H9 (cell line): ENCODE data around the gene TNFRSF19. TPM values are rescaled to one million over a fixed set of nuclear protein-coding genes. Genes with fewer than 3 reads are reported as not detected.
A peak's percentile ranks its signal among the peaks of the same experiment; 100 is the strongest.

Experiments
- DNase-seq: peaks from one replicate; pipeline ENCODE4 v3.0.0-alpha.2; 2017
- H2AFZ ChIP-seq: one replicate; pipeline ENCODE4 v1.6.1; 2013; ENCODE audit warnings: mild to moderate bottlenecking, low read length, control low read depth, moderate library complexity
- H2AK5ac ChIP-seq: 2 replicates; pipeline ENCODE4 v1.6.1; 2013; ENCODE audit warnings: low read length, control low read depth, mixed read lengths; ENCODE audit not compliant: insufficient read length
- H2BK120ac ChIP-seq: one replicate; pipeline ENCODE4 v1.6.1; 2013; ENCODE audit warnings: low read depth, mild to moderate bottlenecking, low read length, control low read depth, inconsistent platforms; ENCODE audit not compliant: poor library complexity, severe bottlenecking
- H2BK12ac ChIP-seq: 2 replicates; pipeline ENCODE4 v1.6.1; 2013; ENCODE audit warnings: low read length, control low read depth, mixed read lengths, low read depth; ENCODE audit not compliant: insufficient read length
- H2BK15ac ChIP-seq: 2 replicates; pipeline ENCODE4 v1.6.1; 2013; ENCODE audit warnings: low read depth, low read length, control low read depth
- H2BK20ac ChIP-seq: one replicate; pipeline ENCODE4 v1.6.1; 2013; ENCODE audit warnings: low read depth, mild to moderate bottlenecking, low read length, control low read depth, inconsistent platforms; ENCODE audit not compliant: poor library complexity, severe bottlenecking
- H2BK5ac ChIP-seq: 2 replicates; pipeline ENCODE4 v1.6.1; 2013; ENCODE audit warnings: low read length, control low read depth, mixed read lengths; ENCODE audit not compliant: insufficient read length
- H3K14ac ChIP-seq: 2 replicates; pipeline ENCODE4 v1.6.1; 2013; ENCODE audit warnings: low read length, control low read depth; ENCODE audit not compliant: insufficient read depth
- H3K18ac ChIP-seq: 2 replicates; pipeline ENCODE4 v1.6.1; 2013; ENCODE audit warnings: low read depth, mild to moderate bottlenecking, mixed read lengths, low read length, control low read depth; ENCODE audit not compliant: insufficient read length
- H3K23ac ChIP-seq: 2 replicates; pipeline ENCODE4 v1.6.1; 2013; ENCODE audit warnings: low read length, control low read depth, mixed read lengths, low read depth; ENCODE audit not compliant: insufficient read length
- H3K23me2 ChIP-seq: 2 replicates; pipeline ENCODE4 v1.6.1; 2013; ENCODE audit warnings: low read depth, mild to moderate bottlenecking, mixed read lengths, low read length, control low read depth; ENCODE audit not compliant: insufficient read length, poor library complexity, severe bottlenecking
- H3K27ac ChIP-seq: 2 replicates; pipeline ENCODE4 v1.5.1; 2013; ENCODE audit warnings: low read length, control low read depth, mixed read lengths, low read depth; ENCODE audit not compliant: insufficient read length
- H3K27me3 ChIP-seq: 2 replicates; pipeline ENCODE4 v1.6.1; 2013; ENCODE audit warnings: low read length, control low read depth, inconsistent platforms; ENCODE audit not compliant: insufficient read depth
- H3K4ac ChIP-seq: 2 replicates; pipeline ENCODE4 v1.6.1; 2013; ENCODE audit warnings: low read depth, mild to moderate bottlenecking, control low read depth, inconsistent platforms, low read length, moderate library complexity
- H3K4me1 ChIP-seq: 2 replicates; pipeline ENCODE4 v1.6.1; 2013; ENCODE audit warnings: low read length, control low read depth, inconsistent platforms; ENCODE audit not compliant: insufficient read depth
- H3K4me2 ChIP-seq: 2 replicates; pipeline ENCODE4 v1.6.1; 2013; ENCODE audit warnings: low read length, control low read depth, mixed read lengths; ENCODE audit not compliant: insufficient read length, insufficient read depth
- H3K56ac ChIP-seq: 2 replicates; pipeline ENCODE4 v1.6.1; 2013; ENCODE audit warnings: low read depth, mild to moderate bottlenecking, mixed read lengths, low read length, control low read depth; ENCODE audit not compliant: insufficient read length
- H3K79me1 ChIP-seq: 2 replicates; pipeline ENCODE4 v1.6.1; 2013; ENCODE audit warnings: low read depth, mild to moderate bottlenecking, moderate library complexity, low read length, control low read depth, inconsistent platforms; ENCODE audit not compliant: insufficient read depth, poor library complexity, severe bottlenecking
- H3K79me2 ChIP-seq: 2 replicates; pipeline ENCODE4 v1.6.1; 2013; ENCODE audit warnings: low read length, control low read depth, inconsistent platforms; ENCODE audit not compliant: insufficient read depth
- H3K9ac ChIP-seq: 2 replicates; pipeline ENCODE4 v1.6.1; 2013; ENCODE audit warnings: low read length, control low read depth, mixed read lengths; ENCODE audit not compliant: insufficient read length; ENCODE audit errors: extremely low read depth
- H3K9me3 ChIP-seq: one replicate; pipeline ENCODE4 v1.6.1; 2013; ENCODE audit warnings: low read depth, low read length, inconsistent platforms; ENCODE audit not compliant: control insufficient read depth
- H3T11ph ChIP-seq: one replicate; pipeline ENCODE4 v1.6.1; 2013; ENCODE audit warnings: mild to moderate bottlenecking, low read length, control low read depth, inconsistent platforms
- H4K20me1 ChIP-seq: one replicate; pipeline ENCODE4 v1.6.1; 2013; ENCODE audit not compliant: control insufficient read depth, insufficient read length, insufficient read depth
- H4K5ac ChIP-seq: 2 replicates; pipeline ENCODE4 v1.6.1; 2013; ENCODE audit warnings: low read depth, mild to moderate bottlenecking, mixed read lengths, low read length, control low read depth; ENCODE audit not compliant: insufficient read length
- H4K8ac ChIP-seq: replicated peaks from 2 replicates; pipeline ENCODE4 v1.6.1; 2013; ENCODE audit warnings: low read length, control low read depth, mixed read lengths, low read depth; ENCODE audit not compliant: insufficient read length
- H4K91ac ChIP-seq: 2 replicates; pipeline ENCODE4 v1.6.1; 2013; ENCODE audit warnings: low read depth, mild to moderate bottlenecking, moderate library complexity, mixed read lengths, low read length, control low read depth; ENCODE audit not compliant: insufficient read length
- H3K27ac Mint-ChIP-seq, 3 experiments: 2 replicates in 2 of 3; 3 replicates in 1 of 3; pipeline ENCODE4 v1.8.0; 2020 to 2021; ENCODE audit warnings: mixed read lengths in 3 of 3, mild to moderate bottlenecking in 1 of 3, moderate library complexity in 1 of 3
- H3K27me3 Mint-ChIP-seq: 2 replicates; pipeline ENCODE4 v1.8.0; 2021; ENCODE audit warnings: low read depth, mild to moderate bottlenecking, moderate library complexity, mixed read lengths
- H3K36me3 Mint-ChIP-seq, 3 experiments: 2 replicates in 2 of 3; 3 replicates in 1 of 3; pipeline ENCODE4 v1.8.0; 2020 to 2021; ENCODE audit warnings: low read depth in 3 of 3, mixed read lengths in 3 of 3; ENCODE audit not compliant: insufficient read depth in 1 of 3
- H3K4me1 Mint-ChIP-seq, 2 experiments: 2 replicates each; pipeline ENCODE4 v1.8.0; 2020; ENCODE audit warnings: mixed read lengths in 2 of 2
- H3K4me3 Mint-ChIP-seq, 2 experiments: 2 replicates in 1 of 2; 3 replicates in 1 of 2; pipeline ENCODE4 v1.8.0; 2020 to 2021; ENCODE audit warnings: mild to moderate bottlenecking in 2 of 2, mixed read lengths in 2 of 2, moderate library complexity in 1 of 2
- H3K9me3 Mint-ChIP-seq, 2 experiments: 2 replicates in 1 of 2; 3 replicates in 1 of 2; pipeline ENCODE4 v1.8.0; 2020; ENCODE audit warnings: mild to moderate bottlenecking in 2 of 2, mixed read lengths in 2 of 2, moderate library complexity in 1 of 2
- WGBS: extraction: QIAGEN DNeasy Blood & Tissue Kit; methylation state at CpG from one replicate; pipeline ENCODE4 v1.1.7; 2013; ENCODE audit warnings: missing lambda C conversion rate, low lambda C conversion rate, mixed read lengths; ENCODE audit not compliant: insufficient read length; ENCODE audit errors: extremely low coverage; 5-methylcytosine and 5-hydroxymethylcytosine counted together
- total RNA-seq: library from RNA; stranded (reverse); gene quantifications from 2 replicates; pipeline ENCODE4 v1.2.1, GENCODE V29; 2021
- TF ChIP-seq, protein P1 (sequence below): fragments of 200-600 bp; sonication (generic); conservative IDR thresholded peaks from 3 replicates; pipeline ENCODE4 v1.8.0; 2021; ENCODE audit warnings: antibody characterized with exemption, mild to moderate bottlenecking

TNFRSF19 gene
- total RNA-seq, 1 experiment from 2014 or later, result 2.7 TPM

DNA sequence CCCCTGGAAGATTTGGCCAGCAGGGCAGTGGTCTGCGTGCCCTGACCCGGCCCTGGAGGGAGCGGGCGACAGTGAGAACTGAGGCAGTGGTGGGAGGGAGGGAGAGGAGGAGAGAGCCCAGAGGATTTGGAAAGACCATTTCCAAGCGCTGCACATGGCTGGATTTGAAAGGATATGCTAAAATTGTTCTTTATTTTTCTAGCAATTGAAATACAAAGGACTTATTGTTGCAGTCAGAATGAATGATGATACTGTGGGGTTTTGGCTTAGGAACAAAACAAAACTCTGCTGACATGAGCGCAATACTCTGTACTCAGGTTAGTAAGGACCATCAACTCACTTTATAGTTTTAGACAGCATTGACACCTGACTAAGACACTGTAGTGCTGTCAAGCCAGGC, 69.5 kb downstream of the TNFRSF19 start:
- Histone ChIP-seq H2BK5ac (no peak overlapping the region), H2BK20ac (no peak overlapping the region), H3K56ac (no peak overlapping the region), H3K9ac (no peak overlapping the region), H3K4me2 (no peak overlapping the region), H3K4ac (no peak overlapping the region), H4K20me1 (no peaks in the 10 kb centered on the region), H3K27me3 (no peaks in the 10 kb centered on the region), H3T11ph (no peak overlapping the region), H3K9me3 (no peaks in the 10 kb centered on the region), H2BK120ac (no peak overlapping the region), H3K23ac (no peak overlapping the region), H3K14ac (0 out of 2 replicates have a peak overlapping the region, but pooled peaks have one; percentile 34), H2AK5ac (no peak overlapping the region), H2BK12ac (no peak overlapping the region), H3K4me1 (0 out of 2 replicates have a peak, but pooled peaks cover 3% of the 10 kb centered on the region), H3K18ac (no peak overlapping the region), H2AFZ (no peak overlapping the region), H3K79me2 (no peaks in the 10 kb centered on the region), H3K79me1 (no peaks in the 10 kb centered on the region), H3K27ac (no peak overlapping the region), H4K91ac (no peak overlapping the region), H4K5ac (no peak overlapping the region), H2BK15ac (no peak overlapping the region), H4K8ac (no peak overlapping the region), H3K23me2 (no peaks in the 10 kb centered on the region)
- WGBS, result no CpG with 5 or more reads among the region's 6 CpGs
- no peak overlapping the region for H3K4me3 Mint-ChIP-seq
- TF ChIP-seq, protein P1, sequence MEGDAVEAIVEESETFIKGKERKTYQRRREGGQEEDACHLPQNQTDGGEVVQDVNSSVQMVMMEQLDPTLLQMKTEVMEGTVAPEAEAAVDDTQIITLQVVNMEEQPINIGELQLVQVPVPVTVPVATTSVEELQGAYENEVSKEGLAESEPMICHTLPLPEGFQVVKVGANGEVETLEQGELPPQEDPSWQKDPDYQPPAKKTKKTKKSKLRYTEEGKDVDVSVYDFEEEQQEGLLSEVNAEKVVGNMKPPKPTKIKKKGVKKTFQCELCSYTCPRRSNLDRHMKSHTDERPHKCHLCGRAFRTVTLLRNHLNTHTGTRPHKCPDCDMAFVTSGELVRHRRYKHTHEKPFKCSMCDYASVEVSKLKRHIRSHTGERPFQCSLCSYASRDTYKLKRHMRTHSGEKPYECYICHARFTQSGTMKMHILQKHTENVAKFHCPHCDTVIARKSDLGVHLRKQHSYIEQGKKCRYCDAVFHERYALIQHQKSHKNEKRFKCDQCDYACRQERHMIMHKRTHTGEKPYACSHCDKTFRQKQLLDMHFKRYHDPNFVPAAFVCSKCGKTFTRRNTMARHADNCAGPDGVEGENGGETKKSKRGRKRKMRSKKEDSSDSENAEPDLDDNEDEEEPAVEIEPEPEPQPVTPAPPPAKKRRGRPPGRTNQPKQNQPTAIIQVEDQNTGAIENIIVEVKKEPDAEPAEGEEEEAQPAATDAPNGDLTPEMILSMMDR, result no peak
- no peaks in the 10 kb centered on the region for H3K9me3 Mint-ChIP-seq
- no peak for DNase-seq
- peak overlapping the region in 1 of 3 experiments; percentile 83; a peak in 2 of 7 replicates for H3K27ac Mint-ChIP-seq
- no peaks in the 10 kb centered on the region for H3K36me3 Mint-ChIP-seq
- H3K4me1 Mint-ChIP-seq, result peaks cover 50 to 61% of the 10 kb centered on the region in 2 experiments
- H3K27me3 Mint-ChIP-seq, result peaks cover under 1% of the 10 kb centered on the region
